ENCODE data around the gene ACTN4. TPM values are rescaled to one million over a fixed set of nuclear protein-coding genes. Genes with fewer than 3 reads are reported as not detected.
"Not testable (repeated sequence)": the region's sequence is repeated elsewhere in the genome, so short reads cannot be mapped to it uniquely, and the experiment has no call there.

ACTN4 gene
- total RNA-seq, 2 experiments from 2014 or later, result 337 to 354 TPM

DNA sequence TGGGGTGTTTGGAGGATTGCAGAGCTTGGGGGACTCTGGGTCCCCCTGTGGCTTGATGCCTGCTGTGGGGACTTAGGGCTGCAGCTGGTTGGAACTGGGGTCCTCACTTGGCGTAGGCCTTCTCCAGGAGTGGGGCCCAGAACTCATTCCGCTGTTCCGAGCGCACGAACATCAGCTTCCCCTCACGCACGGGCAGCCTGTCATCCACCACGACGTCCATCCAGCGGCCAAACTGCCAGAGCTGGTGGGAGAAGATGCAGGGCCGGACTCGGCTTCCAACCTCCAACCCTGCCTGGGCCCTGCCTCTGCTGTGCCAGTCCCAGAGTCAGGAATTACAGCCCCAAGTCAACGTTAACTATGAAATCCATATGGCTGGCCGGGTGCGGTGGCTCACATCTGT lies 94.2 kb downstream of the ACTN4 start:
- Mint-ChIP-seq H3K4me1 (peaks cover 18% of the 10 kb centered on the region), H3K9me3 (no peaks in the 10 kb centered on the region), H3K36me3 (ENCODE audit: low read depth) (no peaks in the 10 kb centered on the region), H3K27me3 (peaks cover 5% of the 10 kb centered on the region), H3K4me3 (no peak overlapping the region), H3K27ac (no peak overlapping the region)
- ChIA-PET CTCF (no interaction called here), POLR2A (no interaction called here)
- DNase-seq, result no peak

DNA sequence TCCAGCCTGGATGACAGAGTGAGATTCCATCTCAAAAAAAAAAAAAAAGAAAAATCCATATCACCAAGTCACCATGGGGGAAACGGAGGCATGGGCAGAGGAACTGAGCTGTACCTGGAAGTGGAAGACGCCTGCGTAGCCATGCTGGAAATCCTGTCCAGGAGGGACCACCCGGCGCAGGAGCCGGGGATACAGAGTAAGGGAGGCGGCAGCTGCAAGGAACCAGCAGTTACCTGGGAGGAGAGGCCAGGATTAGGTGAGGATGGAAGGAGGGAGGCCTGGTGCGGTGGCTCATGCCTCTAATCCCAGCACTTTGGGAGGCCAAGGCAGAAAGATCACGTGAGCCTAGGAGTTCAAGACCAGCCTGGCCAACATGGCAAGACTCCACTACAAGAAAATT lies 94.8 kb downstream of the ACTN4 start:
- Mint-ChIP-seq H3K9me3 (no peaks in the 10 kb centered on the region), H3K4me3 (no peak overlapping the region), H3K4me1 (peaks cover 18% of the 10 kb centered on the region), H3K36me3 (ENCODE audit: low read depth) (no peaks in the 10 kb centered on the region), H3K27ac (peak overlapping the region; percentile 75), H3K27me3 (peaks cover 5% of the 10 kb centered on the region)
- CTCF ChIA-PET, result interaction anchor here (0.6 to 1.4 kb wide), 2 partner anchors 16 to 59 kb away, joined by 3 to 5 read pairs; no protein-coding TSS in a partner anchor
- POLR2A ChIA-PET, result no interaction called here
- DNase-seq, result no peak

DNA sequence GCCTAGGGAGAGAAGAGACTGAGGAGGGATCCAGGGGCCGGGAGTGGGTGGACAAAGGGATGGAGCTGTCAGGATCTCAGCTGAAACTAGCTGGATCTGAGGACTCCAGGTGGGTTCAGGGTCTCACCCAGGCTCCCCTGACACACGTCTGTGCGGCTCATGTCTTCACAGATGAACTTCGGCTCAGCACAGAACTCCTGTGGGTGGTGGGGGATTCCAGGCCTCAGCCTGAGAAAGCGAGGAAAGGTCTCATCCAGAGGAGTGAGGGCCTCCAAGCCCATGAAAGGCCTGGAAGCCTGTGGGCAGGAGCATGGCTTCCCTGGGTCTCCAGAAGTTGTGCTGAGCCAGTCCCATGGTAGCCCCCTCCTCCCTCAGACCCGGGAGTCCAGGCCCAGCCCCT lies 95.5 kb downstream of the ACTN4 start:
- H3K36me3 Mint-ChIP-seq (ENCODE audit: low read depth), result no peaks in the 10 kb centered on the region
- peaks cover 1% of the 10 kb centered on the region for H3K27me3 Mint-ChIP-seq
- no peak overlapping the region for H3K4me3 Mint-ChIP-seq
- H3K4me1 Mint-ChIP-seq, result peaks cover 13% of the 10 kb centered on the region
- no peak for DNase-seq
- POLR2A ChIA-PET, result no interaction called here
- CTCF ChIA-PET, result interaction anchor here (0.6 to 1.4 kb wide), 2 partner anchors 15 to 1971 kb away, joined by 4 to 5 read pairs; no protein-coding TSS in a partner anchor
- no peak overlapping the region for H3K27ac Mint-ChIP-seq
- H3K9me3 Mint-ChIP-seq, result no peaks in the 10 kb centered on the region

DNA sequence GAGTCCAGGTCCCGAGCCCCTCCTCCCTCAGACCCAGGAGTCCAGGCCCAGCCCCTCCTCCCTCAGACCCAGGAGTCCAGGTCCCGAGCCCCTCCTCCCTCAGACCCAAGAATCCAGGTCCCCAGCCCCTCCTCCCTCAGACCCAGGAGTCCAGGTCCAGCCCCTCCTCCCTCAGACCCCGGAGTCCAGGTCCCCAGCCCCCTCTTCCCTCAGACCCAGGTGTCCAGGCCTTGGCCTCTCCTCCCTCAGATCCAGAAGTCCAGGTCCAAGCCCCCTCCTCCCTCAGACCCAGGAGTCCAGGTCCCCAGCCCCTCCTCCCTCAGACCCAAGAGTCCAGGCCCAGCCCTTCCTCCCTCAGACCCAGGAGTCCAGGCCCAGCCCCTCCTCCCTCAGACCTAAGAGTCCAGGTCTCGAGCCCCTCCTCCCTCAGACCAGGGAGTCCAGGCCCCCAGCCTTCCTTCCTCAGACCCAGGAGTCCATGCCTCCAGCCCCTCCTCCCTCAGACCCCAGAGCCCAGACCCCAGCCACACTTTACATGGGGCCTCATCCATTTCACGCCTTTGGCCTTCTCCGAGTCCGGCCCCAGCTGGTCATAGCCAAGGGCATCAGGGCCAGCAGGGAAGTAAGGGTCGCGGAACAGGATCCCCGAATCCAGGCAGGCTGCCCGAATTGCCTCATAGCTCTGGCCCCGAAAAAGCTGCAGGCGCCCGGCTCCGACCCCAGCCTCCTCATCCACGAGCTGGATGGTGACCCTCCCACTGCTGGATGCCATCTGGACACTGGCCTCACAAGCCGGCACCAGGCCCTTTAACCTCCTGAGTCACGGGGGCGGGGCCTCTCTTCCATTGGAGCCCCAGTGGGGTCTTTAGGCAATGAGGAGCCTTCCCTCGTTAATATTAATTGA lies 96.2 kb downstream of the ACTN4 start:
- Mint-ChIP-seq H3K4me3 (no peak overlapping the region), H3K9me3 (no peaks in the 10 kb centered on the region), H3K36me3 (ENCODE audit: low read depth) (no peaks in the 10 kb centered on the region), H3K27me3 (peaks cover 4% of the 10 kb centered on the region), H3K4me1 (peaks cover 11% of the 10 kb centered on the region), H3K27ac (no peak overlapping the region)
- ChIA-PET POLR2A (no interaction called here), CTCF (interaction anchor here (0.6 to 1.4 kb wide), 2 partner anchors 14 to 1970 kb away, joined by 4 to 5 read pairs; no protein-coding TSS in a partner anchor)
- no peak for DNase-seq

DNA sequence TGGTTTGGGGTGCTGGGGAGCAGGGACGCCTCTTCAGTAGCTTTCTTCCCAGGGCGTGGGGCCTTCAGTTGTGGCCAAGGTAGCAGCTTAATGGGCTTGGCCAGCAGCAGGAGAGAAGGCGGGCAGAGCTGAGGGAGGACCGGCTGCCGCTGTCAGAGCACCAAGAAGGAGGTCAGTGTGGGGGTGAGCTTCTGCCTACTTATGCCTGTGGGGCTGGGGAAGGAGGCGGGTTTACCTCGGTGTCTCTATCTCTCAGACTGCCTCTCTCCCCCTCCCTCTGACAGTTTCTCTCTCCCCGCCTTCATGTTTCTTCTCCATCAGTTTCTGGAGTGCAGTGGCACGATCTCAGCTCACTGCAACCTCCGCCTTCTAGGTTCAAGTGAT lies 96.8 kb downstream of the ACTN4 start, which contains the start of gene CAPN12:
Gene CAPN12 (minus strand): TSS at position 177 of the 384 bp plus-strand sequence. CDS start 309 bp downstream, outside the sequence.
- H3K4me1 Mint-ChIP-seq, result peaks cover 10% of the 10 kb centered on the region
- no peak within 1 kb of the TSS for H3K4me3 Mint-ChIP-seq
- peaks cover 4% of the 10 kb centered on the region for H3K27me3 Mint-ChIP-seq
- ChIA-PET CTCF (no interaction called here), POLR2A (no interaction called here)
- no peaks in the 10 kb centered on the region for H3K9me3 Mint-ChIP-seq
- H3K27ac Mint-ChIP-seq, result no peak within 1 kb of the TSS
- H3K36me3 Mint-ChIP-seq (ENCODE audit: low read depth), result no peaks in the 10 kb centered on the region
- DNase-seq, result no peak

DNA sequence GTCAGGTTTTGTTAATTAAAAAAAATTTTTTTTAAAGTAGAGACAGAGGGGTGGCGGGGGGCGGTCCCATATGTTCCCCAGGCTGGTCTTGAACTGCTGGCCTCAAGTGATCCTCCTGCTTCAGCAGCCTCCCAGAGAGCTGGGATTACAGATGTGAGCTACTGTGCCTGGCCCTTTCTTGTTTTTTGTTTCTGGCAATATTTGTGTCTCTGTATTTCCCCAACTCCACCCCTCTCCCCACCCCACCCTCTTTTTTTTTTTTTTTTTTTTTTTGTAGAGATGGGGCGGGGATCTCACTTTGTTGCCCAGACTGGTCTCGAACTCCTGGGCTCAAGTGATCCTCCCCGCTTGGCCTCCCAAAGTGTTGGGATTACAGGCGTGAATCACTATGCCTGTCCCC lies 97.4 kb downstream of the ACTN4 start:
- ChIA-PET CTCF (no interaction called here), POLR2A (no interaction called here)
- no peaks in the 10 kb centered on the region for H3K36me3 Mint-ChIP-seq (ENCODE audit: low read depth)
- H3K27me3 Mint-ChIP-seq, result peaks cover 4% of the 10 kb centered on the region
- no peak overlapping the region for H3K27ac Mint-ChIP-seq
- no peaks in the 10 kb centered on the region for H3K9me3 Mint-ChIP-seq
- DNase-seq, result no peak
- H3K4me3 Mint-ChIP-seq, result no peak overlapping the region
- peaks cover 5% of the 10 kb centered on the region for H3K4me1 Mint-ChIP-seq

DNA sequence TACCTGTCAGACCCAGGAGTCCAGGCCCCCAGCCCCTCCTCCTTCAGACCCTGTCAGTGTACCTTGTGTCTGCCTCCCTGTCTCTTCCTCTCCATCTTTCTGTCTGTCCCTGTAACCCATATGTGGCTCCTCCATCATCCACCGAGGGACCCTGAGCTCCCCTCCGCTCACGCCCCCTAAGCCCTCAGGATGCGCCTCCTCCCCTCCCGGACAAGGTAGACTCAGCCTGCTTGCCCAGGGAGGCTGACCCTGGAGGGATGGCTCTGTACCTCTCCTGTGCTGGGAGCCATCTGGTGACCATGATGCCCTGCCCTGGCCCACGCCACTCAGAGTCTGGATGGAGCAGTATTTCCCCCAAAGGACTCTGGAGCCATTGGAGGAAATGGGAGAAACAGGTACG lies 97.9 kb downstream of the ACTN4 start:
- H3K4me3 Mint-ChIP-seq, result no peak overlapping the region
- CTCF ChIA-PET, result no interaction called here
- H3K27ac Mint-ChIP-seq, result no peak overlapping the region
- H3K27me3 Mint-ChIP-seq, result peaks cover 8% of the 10 kb centered on the region
- H3K9me3 Mint-ChIP-seq, result no peaks in the 10 kb centered on the region
- H3K4me1 Mint-ChIP-seq, result peaks cover 4% of the 10 kb centered on the region
- POLR2A ChIA-PET, result no interaction called here
- no peak for DNase-seq
- no peaks in the 10 kb centered on the region for H3K36me3 Mint-ChIP-seq (ENCODE audit: low read depth)

DNA sequence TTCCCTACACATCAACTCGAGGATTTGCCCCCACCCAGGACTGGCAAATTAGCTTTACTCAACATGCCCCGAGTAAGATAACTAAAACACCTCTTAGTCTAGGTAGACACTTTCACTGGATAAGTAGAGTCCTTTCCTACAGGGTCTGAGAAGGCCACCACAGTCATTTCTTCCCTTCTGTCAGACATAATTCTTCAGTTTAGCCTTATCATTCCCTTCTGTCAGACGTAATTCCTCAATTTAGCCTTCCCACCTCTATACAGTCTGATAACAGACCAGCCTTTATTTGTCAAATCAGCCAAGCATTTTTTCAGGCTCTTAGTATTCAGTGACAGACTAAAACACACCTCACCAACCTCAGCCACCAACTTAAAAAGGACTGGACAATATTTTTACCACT lies 106.3 kb downstream of the ACTN4 start:
- H3K27ac Mint-ChIP-seq; DNase-seq; H3K36me3 Mint-ChIP-seq (ENCODE audit: low read depth); H3K9me3 Mint-ChIP-seq; H3K4me3 Mint-ChIP-seq; CTCF ChIA-PET; POLR2A ChIA-PET; H3K4me1 Mint-ChIP-seq: not testable (repeated sequence)
- peaks cover 14% of the 10 kb centered on the region for H3K27me3 Mint-ChIP-seq

DNA sequence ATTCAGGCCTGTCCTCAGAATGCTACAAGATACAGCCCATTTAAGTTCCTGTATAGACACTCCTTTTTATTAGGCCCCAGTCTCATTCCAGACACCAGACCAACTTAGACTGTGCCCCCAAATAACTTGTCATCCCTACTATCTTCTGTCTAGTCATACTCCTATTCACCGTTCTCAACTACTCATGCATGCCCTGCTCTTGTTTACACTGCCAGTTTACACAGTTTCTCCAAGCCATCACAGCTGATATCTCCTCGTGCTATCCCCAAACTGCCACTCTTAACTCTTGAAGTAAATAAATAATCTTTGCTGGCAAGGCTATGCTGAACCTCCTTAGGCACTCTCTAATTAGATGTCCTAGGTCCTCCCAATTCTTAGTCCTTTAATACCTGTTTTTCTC lies 106.7 kb downstream of the ACTN4 start:
- H3K4me3 Mint-ChIP-seq; POLR2A ChIA-PET; CTCF ChIA-PET; H3K9me3 Mint-ChIP-seq; H3K4me1 Mint-ChIP-seq; DNase-seq; H3K27ac Mint-ChIP-seq; H3K36me3 Mint-ChIP-seq (ENCODE audit: low read depth): not testable (repeated sequence)
- peaks cover 14% of the 10 kb centered on the region for H3K27me3 Mint-ChIP-seq

DNA sequence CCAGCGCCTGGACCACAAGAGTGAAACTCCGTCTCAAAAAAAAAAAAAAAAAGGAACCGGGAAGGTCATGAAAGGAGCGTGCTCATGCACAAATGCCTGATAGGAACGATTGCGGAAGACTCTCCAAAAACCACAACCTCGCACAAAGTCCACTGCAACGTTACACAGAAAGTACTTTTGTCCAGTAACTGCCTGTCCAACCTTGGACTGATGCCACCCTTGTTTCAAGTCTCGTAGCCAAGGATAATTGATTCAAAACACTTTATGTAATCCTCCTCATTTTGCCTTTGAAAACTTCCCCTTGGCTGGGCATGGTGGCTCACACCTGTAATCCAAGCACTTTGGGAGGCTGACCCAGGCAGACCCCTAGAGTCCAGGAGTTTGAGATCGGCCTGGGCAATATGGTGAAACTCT lies 112.1 kb downstream of the ACTN4 start:
- Mint-ChIP-seq H3K9me3 (no peaks in the 10 kb centered on the region), H3K4me3 (no peak overlapping the region), H3K27me3 (no peaks in the 10 kb centered on the region), H3K4me1 (peaks cover 2% of the 10 kb centered on the region), H3K27ac (no peak overlapping the region), H3K36me3 (ENCODE audit: low read depth) (no peaks in the 10 kb centered on the region)
- ChIA-PET CTCF (no interaction called here), POLR2A (no interaction called here)
- no peak for DNase-seq

DNA sequence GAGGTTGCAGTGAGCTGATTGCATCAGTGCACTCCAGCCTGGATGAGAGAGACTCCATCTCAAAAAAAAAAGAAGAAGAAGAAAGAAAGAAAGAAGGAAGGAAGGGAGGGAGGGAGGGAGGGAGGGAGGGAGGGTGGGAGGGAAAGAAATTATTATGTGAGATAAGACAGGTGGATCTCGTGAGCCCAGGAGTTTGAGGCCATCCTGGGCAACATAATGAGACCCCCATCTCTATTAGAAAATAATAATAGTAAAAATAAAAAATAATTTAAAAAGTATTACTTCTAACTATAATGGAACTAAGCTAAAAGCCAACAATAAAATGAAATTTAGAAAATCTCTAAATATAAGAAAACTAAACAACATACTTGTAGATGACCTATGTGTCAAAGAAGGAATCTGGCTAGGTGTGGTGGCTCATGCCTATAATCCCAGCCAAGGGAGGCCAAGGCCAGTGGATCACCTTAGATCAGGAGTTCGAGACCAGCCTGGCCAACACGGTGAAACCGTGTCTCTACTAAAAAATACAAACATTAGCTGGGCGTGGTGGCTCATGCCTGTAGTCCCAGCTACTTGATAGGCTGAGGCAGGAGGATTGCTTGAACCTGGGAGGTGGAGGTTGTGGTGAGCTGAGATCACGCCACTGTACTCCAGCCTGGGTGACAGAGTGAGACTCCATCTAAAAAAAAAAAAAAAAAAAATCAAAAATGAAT lies 113.5 kb downstream of the ACTN4 start:
- POLR2A ChIA-PET, result interaction anchor here (0.6 to 0.8 kb wide), 2 partner anchors 8 to 121 kb away, joined by 3 to 6 read pairs; no protein-coding TSS in a partner anchor
- CTCF ChIA-PET, result interaction anchor here (0.6 kb wide), 2 partner anchors 9 to 25 kb away, joined by 3 read pairs; no protein-coding TSS in a partner anchor
- not testable (repeated sequence) for H3K9me3 Mint-ChIP-seq; H3K4me3 Mint-ChIP-seq; H3K36me3 Mint-ChIP-seq (ENCODE audit: low read depth); DNase-seq; H3K27me3 Mint-ChIP-seq; H3K4me1 Mint-ChIP-seq; H3K27ac Mint-ChIP-seq

DNA sequence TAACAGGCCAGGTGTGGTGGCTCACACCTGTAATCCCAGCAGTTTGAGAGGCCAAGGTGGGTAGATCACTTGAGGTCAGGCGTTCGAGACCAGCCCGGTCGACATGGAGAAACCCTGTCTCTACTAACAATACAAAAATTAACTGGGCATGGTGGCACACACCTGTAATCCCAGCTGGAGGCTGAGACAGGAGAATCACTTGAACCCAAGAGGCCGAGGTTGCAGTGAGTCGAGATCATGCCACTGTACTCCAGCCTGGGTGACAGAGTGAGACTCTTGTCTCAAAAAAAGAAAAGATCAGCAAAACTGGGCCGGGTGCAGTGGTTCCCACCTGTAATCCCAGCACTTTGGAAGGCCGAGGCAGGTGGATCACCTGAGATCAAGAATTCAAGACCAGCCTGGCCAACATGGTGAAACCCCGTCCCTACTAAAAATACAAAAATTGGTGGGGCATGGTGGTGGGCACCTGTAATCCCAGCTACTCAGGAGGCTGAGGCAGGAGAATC lies 114.5 kb downstream of the ACTN4 start:
- H3K36me3 Mint-ChIP-seq (ENCODE audit: low read depth); H3K4me3 Mint-ChIP-seq; H3K27ac Mint-ChIP-seq; H3K4me1 Mint-ChIP-seq; H3K9me3 Mint-ChIP-seq; H3K27me3 Mint-ChIP-seq; CTCF ChIA-PET; DNase-seq: not testable (repeated sequence)
- POLR2A ChIA-PET, result interaction anchor here (0.6 kb wide), 2 partner anchors 42 to 120 kb away, joined by 3 to 6 read pairs; no protein-coding TSS in a partner anchor

DNA sequence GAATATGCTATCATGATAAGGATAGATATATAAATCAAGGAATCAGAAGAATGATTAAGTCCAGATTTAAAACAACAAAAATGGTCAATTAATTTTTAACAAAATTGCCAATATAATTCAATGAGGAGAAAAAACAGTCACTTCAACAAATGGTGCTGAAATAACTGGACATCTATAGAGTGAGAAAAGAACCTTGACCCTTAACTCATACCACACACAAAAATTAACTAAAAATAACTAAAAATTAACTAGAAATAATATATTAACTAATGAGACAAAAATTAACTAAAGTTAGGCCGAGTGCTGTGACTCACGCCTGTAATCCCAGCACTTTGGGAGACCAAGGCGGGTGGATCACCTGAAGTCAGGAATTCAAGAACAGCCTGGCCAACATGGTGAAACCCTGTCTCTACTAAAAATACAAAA lies 116.4 kb downstream of the ACTN4 start:
- H3K36me3 Mint-ChIP-seq (ENCODE audit: low read depth), result no peaks in the 10 kb centered on the region
- POLR2A ChIA-PET, result no interaction called here
- CTCF ChIA-PET, result interaction anchor here (0.6 kb wide), 1 partner anchor 102 kb away, joined by 4 read pairs; no protein-coding TSS in a partner anchor
- no peak for DNase-seq
- peaks cover 2% of the 10 kb centered on the region for H3K27me3 Mint-ChIP-seq
- no peak overlapping the region for H3K4me3 Mint-ChIP-seq
- H3K4me1 Mint-ChIP-seq, result peaks cover 4% of the 10 kb centered on the region
- H3K27ac Mint-ChIP-seq, result no peak overlapping the region
- H3K9me3 Mint-ChIP-seq, result no peaks in the 10 kb centered on the region
